ENCODE data around the gene APOB.

- TF ChIP-seq CTCF (IDR thresholded peaks at IDR 0.05) (no peak), ZFX (IDR thresholded peaks at IDR 0.05; ENCODE audit: borderline replicate concordance) (no peak)
Measured at GRCh38 chr2:21067125-21067524, 23.3 kb upstream of the APOB start.
